ENCODE measurements around the gene KLHL3. TPM values are rescaled to one million over a fixed set of nuclear protein-coding genes. Genes with fewer than 3 reads are reported as not detected.

The KLHL3 gene
- total RNA-seq, 1 experiment from 2014 or later = 13.6 TPM

DNA sequence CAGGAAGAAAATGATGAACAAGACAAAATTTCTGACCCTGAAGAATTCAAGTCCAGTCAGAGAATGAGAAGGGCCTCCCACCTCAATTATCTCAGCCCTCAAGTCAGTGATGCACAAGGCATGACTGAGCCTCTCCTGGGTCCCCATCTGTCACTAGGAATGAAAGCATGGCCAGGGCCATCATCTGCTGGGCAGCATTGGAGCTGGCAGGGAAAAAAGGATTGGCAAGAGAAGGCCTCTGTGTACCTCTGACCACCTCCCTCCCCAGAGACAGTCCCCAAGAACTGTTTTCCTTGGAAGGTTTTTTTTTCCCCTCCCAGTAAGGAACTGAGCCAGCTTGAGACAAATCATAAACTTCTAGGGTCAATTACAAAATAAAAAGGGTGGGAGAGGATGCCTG is 76.7 kb downstream of the KLHL3 start:
- no peaks in the 10 kb centered on the region for H3F3A ChIP-seq (ENCODE audit: insufficient read depth, low read depth)
- H3K4me3 ChIP-seq = no peak overlapping the region
- H3K4me2 ChIP-seq = no peak overlapping the region
- no peaks in the 10 kb centered on the region for H3K36me3 ChIP-seq (ENCODE audit: low read depth)
- DNase-seq = no peak
- no TSS peak for BruUV-seq (replicated peaks)
- H3K27me3 ChIP-seq (ENCODE audit: insufficient read depth, low read depth) = no peaks in the 10 kb centered on the region
- intact Hi-C loops (cut with micrococcal nuclease; ENCODE audit: unreplicated experiment) = no loop called here
- POLR2A ChIA-PET (ENCODE audit: unreplicated experiment) = no interaction called here
- H3K4me1 ChIP-seq (replicated peaks; ENCODE audit: insufficient read depth) = no peaks in the 10 kb centered on the region
- TF ChIP-seq, protein P1, sequence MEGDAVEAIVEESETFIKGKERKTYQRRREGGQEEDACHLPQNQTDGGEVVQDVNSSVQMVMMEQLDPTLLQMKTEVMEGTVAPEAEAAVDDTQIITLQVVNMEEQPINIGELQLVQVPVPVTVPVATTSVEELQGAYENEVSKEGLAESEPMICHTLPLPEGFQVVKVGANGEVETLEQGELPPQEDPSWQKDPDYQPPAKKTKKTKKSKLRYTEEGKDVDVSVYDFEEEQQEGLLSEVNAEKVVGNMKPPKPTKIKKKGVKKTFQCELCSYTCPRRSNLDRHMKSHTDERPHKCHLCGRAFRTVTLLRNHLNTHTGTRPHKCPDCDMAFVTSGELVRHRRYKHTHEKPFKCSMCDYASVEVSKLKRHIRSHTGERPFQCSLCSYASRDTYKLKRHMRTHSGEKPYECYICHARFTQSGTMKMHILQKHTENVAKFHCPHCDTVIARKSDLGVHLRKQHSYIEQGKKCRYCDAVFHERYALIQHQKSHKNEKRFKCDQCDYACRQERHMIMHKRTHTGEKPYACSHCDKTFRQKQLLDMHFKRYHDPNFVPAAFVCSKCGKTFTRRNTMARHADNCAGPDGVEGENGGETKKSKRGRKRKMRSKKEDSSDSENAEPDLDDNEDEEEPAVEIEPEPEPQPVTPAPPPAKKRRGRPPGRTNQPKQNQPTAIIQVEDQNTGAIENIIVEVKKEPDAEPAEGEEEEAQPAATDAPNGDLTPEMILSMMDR (conservative IDR thresholded peaks at IDR 0.05) = no peak
- TF ChIP-seq EZH2 (IDR thresholded peaks at IDR 0.05; ENCODE audit: low read depth) = no peak
- no peaks in the 10 kb centered on the region for H3K9me3 ChIP-seq (ENCODE audit: insufficient read depth, low read depth)
- no peak overlapping the region for H2AFZ ChIP-seq
- H3K79me2 ChIP-seq (ENCODE audit: low read depth) = no peaks in the 10 kb centered on the region
- no peaks in the 10 kb centered on the region for H3K9me2 ChIP-seq (ENCODE audit: insufficient read depth)
- CTCF ChIA-PET = interaction anchor here (2.3 kb wide), 1 partner anchor 83 kb away, joined by 28 read pairs; no protein-coding TSS in a partner anchor
- H3K27ac ChIP-seq = no peak overlapping the region
- H4K20me1 ChIP-seq (ENCODE audit: insufficient read depth) = no peaks in the 10 kb centered on the region

DNA sequence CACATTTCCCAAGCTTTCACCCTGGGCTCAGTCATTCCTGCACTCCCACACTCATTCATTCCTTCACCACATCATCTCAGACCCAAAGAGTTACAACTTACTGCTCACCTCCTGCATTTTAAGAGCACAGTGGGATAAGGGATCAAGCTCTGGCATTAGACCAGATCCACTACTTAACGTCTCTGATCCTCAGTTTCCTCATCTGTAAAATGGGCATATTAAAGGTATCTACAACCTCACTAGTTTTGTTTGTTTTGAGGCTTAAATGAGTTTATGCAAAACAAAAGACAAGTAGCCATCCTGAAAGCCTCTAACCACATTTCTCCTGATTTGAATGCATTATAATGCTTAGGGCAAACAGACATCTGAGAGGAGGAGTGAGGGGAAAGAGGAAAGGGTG is 77.6 kb downstream of the KLHL3 start:
- no peak overlapping the region for H3K4me2 ChIP-seq
- no peaks in the 10 kb centered on the region for H3K9me2 ChIP-seq (ENCODE audit: insufficient read depth)
- H3K36me3 ChIP-seq (ENCODE audit: low read depth) = no peaks in the 10 kb centered on the region
- no peak for TF ChIP-seq EZH2 (IDR thresholded peaks at IDR 0.05; ENCODE audit: low read depth)
- TF ChIP-seq, protein P1 (conservative IDR thresholded peaks at IDR 0.05) = no peak
- H3K4me3 ChIP-seq = no peak overlapping the region
- POLR2A ChIA-PET (ENCODE audit: unreplicated experiment) = no interaction called here
- no TSS peak for BruUV-seq (replicated peaks)
- no peaks in the 10 kb centered on the region for H4K20me1 ChIP-seq (ENCODE audit: insufficient read depth)
- H2AFZ ChIP-seq = no peak overlapping the region
- no peak for DNase-seq
- no peaks in the 10 kb centered on the region for H3F3A ChIP-seq (ENCODE audit: insufficient read depth, low read depth)
- H3K4me1 ChIP-seq (replicated peaks; ENCODE audit: insufficient read depth) = no peaks in the 10 kb centered on the region
- no peaks in the 10 kb centered on the region for H3K79me2 ChIP-seq (ENCODE audit: low read depth)
- no peaks in the 10 kb centered on the region for H3K9me3 ChIP-seq (ENCODE audit: insufficient read depth, low read depth)
- H3K27me3 ChIP-seq (ENCODE audit: insufficient read depth, low read depth) = no peaks in the 10 kb centered on the region
- no peak overlapping the region for H3K27ac ChIP-seq
- CTCF ChIA-PET = interaction anchor here (0.6 kb wide), 1 partner anchor 84 kb away, joined by 3 read pairs; no protein-coding TSS in a partner anchor
- intact Hi-C loops (cut with micrococcal nuclease; ENCODE audit: unreplicated experiment) = no loop called here

DNA sequence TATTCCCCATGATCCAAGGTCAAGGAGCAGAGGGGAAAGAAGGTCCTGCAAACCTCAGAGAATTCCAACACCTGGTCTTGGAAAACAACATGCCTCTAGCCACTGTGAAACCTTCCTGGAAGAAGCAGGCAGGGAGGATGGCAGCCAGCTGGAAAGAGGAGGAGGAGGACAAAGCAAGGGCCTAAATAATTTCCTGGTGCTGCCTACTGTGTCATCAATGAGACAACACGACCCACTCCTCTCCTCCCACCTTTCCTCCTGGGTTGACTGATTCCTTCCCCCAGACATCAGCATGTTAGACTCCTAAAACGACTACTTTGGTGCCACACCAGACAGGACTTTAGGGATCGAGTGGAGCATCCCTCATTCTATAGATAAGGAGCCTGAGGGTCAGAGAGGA is 78.8 kb downstream of the KLHL3 start:
- Histone ChIP-seq H3K36me3 (ENCODE audit: low read depth) (no peaks in the 10 kb centered on the region), H3K79me2 (ENCODE audit: low read depth) (no peaks in the 10 kb centered on the region), H3K4me3 (no peak overlapping the region), H3K27ac (no peak overlapping the region), H3K4me2 (no peak overlapping the region), H3F3A (ENCODE audit: insufficient read depth, low read depth) (no peaks in the 10 kb centered on the region), H3K9me3 (ENCODE audit: insufficient read depth, low read depth) (no peaks in the 10 kb centered on the region), H2AFZ (no peak overlapping the region), H4K20me1 (ENCODE audit: insufficient read depth) (no peaks in the 10 kb centered on the region), H3K9me2 (ENCODE audit: insufficient read depth) (no peaks in the 10 kb centered on the region), H3K4me1 (replicated peaks; ENCODE audit: insufficient read depth) (no peaks in the 10 kb centered on the region), H3K27me3 (ENCODE audit: insufficient read depth, low read depth) (no peaks in the 10 kb centered on the region)
- POLR2A ChIA-PET (ENCODE audit: unreplicated experiment) = no interaction called here
- CTCF ChIA-PET = no interaction called here
- TF ChIP-seq EZH2 (IDR thresholded peaks at IDR 0.05; ENCODE audit: low read depth) = no peak
- TF ChIP-seq, protein P1 (conservative IDR thresholded peaks at IDR 0.05) = no peak
- intact Hi-C loops (cut with micrococcal nuclease; ENCODE audit: unreplicated experiment) = no loop called here
- BruUV-seq (replicated peaks) = no TSS peak
- DNase-seq = no peak

Measured in PC-9 (cell line).